ENCODE data around the gene CALM3. TPM values are rescaled to one million over a fixed set of nuclear protein-coding genes. Genes with fewer than 3 reads are reported as not detected.

The CALM3 gene
- total and polyA plus RNA-seq, 2 of the 13 experiments (the other 11 are each of a cell fraction or from before 2014, with no cell fraction given) = 239 to 258 TPM

- ATAC-seq = no peak
- H3K4me1 ChIP-seq (ENCODE audit: insufficient read depth, low read length) = peaks cover 16% of the 10 kb centered on the region
- no peak for DNase-seq (ENCODE audit: low spot score)
- in situ Hi-C loops (cut with HindIII; ENCODE audit: extremely low pct_ligation_motif_present, low pct_unique_long_range_greater_than_20kb) (no loop called here), intact Hi-C loops (cut with micrococcal nuclease; ENCODE audit: unreplicated experiment) (no loop called here)
- no peaks in the 10 kb centered on the region for H3K9me3 ChIP-seq (ENCODE audit: low read length)
- no peak overlapping the region for H3K4me3 ChIP-seq (replicated peaks in 1 of 3; ENCODE audit: insufficient read depth in 1 of 3, low read depth in 2 of 3, low read length in 3 of 3)
- H3K27ac ChIP-seq (ENCODE audit: extremely low read length, insufficient read depth, low read length) = no peak overlapping the region
- ChIA-PET POLR2A (no interaction called here), CTCF (ENCODE audit: low intra/inter-chr PET ratio, low total read pairs) (no interaction called here)
- H3K9ac ChIP-seq (ENCODE audit: insufficient read depth, low read depth, low read length) = no peak overlapping the region
- no peaks in the 10 kb centered on the region for H3K79me2 ChIP-seq (ENCODE audit: insufficient read depth, low read length)
- BruUV-seq (replicated peaks) = no TSS peak
- WGBS (ENCODE audit: low lambda C conversion rate) = 17% methylated on average over 3 of the region's 3 CpGs
- H3K4me2 ChIP-seq (ENCODE audit: low read depth, low read length) = no peak overlapping the region
- FAIRE-seq = no peak
- no peaks in the 10 kb centered on the region; a peak in 1 of 5 replicates for H3K27me3 ChIP-seq (ENCODE audit: control insufficient read depth in 1 of 2, insufficient read depth in 2 of 2, low read length in 2 of 2)
- TF ChIP-seq, protein P1, sequence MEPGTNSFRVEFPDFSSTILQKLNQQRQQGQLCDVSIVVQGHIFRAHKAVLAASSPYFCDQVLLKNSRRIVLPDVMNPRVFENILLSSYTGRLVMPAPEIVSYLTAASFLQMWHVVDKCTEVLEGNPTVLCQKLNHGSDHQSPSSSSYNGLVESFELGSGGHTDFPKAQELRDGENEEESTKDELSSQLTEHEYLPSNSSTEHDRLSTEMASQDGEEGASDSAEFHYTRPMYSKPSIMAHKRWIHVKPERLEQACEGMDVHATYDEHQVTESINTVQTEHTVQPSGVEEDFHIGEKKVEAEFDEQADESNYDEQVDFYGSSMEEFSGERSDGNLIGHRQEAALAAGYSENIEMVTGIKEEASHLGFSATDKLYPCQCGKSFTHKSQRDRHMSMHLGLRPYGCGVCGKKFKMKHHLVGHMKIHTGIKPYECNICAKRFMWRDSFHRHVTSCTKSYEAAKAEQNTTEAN (CRISPR knock-in tag; conservative IDR thresholded peaks at IDR 0.05) = no peak
- no peak for TF ChIP-seq KLF13 (CRISPR knock-in tag; IDR thresholded peaks at IDR 0.05)
- 0 out of 2 replicates have a peak, but pooled peaks have one; percentile 9 for TF ChIP-seq CREB1 (IDR thresholded peaks at IDR 0.05)
- TF ChIP-seq CREB1 (CRISPR knock-in tag; IDR thresholded peaks at IDR 0.05) = no peak
- H4K20me1 ChIP-seq (ENCODE audit: insufficient read depth, low read length) = no peaks in the 10 kb centered on the region
- H3K36me3 ChIP-seq (replicated peaks in 1 of 2; ENCODE audit: control insufficient read depth in 1 of 2, insufficient read depth in 2 of 2, low read length in 2 of 2) = no peaks in the 10 kb centered on the region
- no peak overlapping the region for H2AFZ ChIP-seq (ENCODE audit: low read length)
Observed at GRCh38 chr19:46646402-46646801, 45.3 kb downstream of the CALM3 start.

GRCh38 chr19:46648060-46648960, 47.2 kb downstream of the CALM3 start:
- 79% methylated on average over 48 of the region's 63 CpGs for WGBS (ENCODE audit: low lambda C conversion rate)
- Histone ChIP-seq H2AFZ (ENCODE audit: low read length) (no peak overlapping the region), H3K27me3 (ENCODE audit: control insufficient read depth in 1 of 2, insufficient read depth in 2 of 2, low read length in 2 of 2) (peaks cover 0 to 6% of the 10 kb centered on the region in 2 experiments; a peak in 1 of 5 replicates), H3K9me3 (ENCODE audit: low read length) (no peaks in the 10 kb centered on the region), H3K4me2 (ENCODE audit: low read depth, low read length) (no peak overlapping the region), H3K4me3 (replicated peaks in 1 of 3; ENCODE audit: insufficient read depth in 1 of 3, low read depth in 2 of 3, low read length in 3 of 3) (no peak overlapping the region), H3K79me2 (ENCODE audit: insufficient read depth, low read length) (no peaks in the 10 kb centered on the region), H3K27ac (ENCODE audit: extremely low read length, insufficient read depth, low read length) (no peak overlapping the region), H3K4me1 (ENCODE audit: insufficient read depth, low read length) (peaks cover 16% of the 10 kb centered on the region), H3K36me3 (replicated peaks in 1 of 2; ENCODE audit: control insufficient read depth in 1 of 2, insufficient read depth in 2 of 2, low read length in 2 of 2) (no peaks in the 10 kb centered on the region), H4K20me1 (ENCODE audit: insufficient read depth, low read length) (no peaks in the 10 kb centered on the region), H3K9ac (ENCODE audit: insufficient read depth, low read depth, low read length) (no peak overlapping the region)
- TF ChIP-seq NFIB (CRISPR knock-in tag; IDR thresholded peaks at IDR 0.05; ENCODE audit: borderline replicate concordance) (no peak), CERS6 (CRISPR knock-in tag; IDR thresholded peaks at IDR 0.05) (no peak), ZNF773 (CRISPR knock-in tag; IDR thresholded peaks at IDR 0.05; ENCODE audit: borderline replicate concordance) (no peak), ELF3 (CRISPR knock-in tag; IDR thresholded peaks at IDR 0.05) (no peak), ZNF781 (CRISPR knock-in tag; IDR thresholded peaks at IDR 0.05; ENCODE audit: borderline replicate concordance, not compliant biosample characterization) (no peak), EP300 (IDR thresholded peaks at IDR 0.05; ENCODE audit: low read depth in 2 of 2, low read length in 2 of 2) (no peak), EP300 (CRISPR knock-in tag; IDR thresholded peaks at IDR 0.05; ENCODE audit: borderline replicate concordance) (no peak), NKX3-1 (CRISPR knock-in tag; IDR thresholded peaks at IDR 0.05) (no peak)
- TF ChIP-seq, protein P2, sequence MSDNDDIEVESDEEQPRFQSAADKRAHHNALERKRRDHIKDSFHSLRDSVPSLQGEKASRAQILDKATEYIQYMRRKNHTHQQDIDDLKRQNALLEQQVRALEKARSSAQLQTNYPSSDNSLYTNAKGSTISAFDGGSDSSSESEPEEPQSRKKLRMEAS (IDR thresholded peaks at IDR 0.05) = no peak
- DNase-seq (ENCODE audit: low spot score) (no peak), ATAC-seq (no peak), FAIRE-seq (no peak)
- intact Hi-C loops (cut with micrococcal nuclease; ENCODE audit: unreplicated experiment) (no loop called here), in situ Hi-C loops (cut with HindIII; ENCODE audit: extremely low pct_ligation_motif_present, low pct_unique_long_range_greater_than_20kb) (no loop called here)
- BruUV-seq (replicated peaks) = no TSS peak
- ChIA-PET CTCF (ENCODE audit: low intra/inter-chr PET ratio, low total read pairs) (no interaction called here), POLR2A (no interaction called here)

Measured in HepG2 (cell line).